ENCODE measurements around the gene MXD1.
"Not testable (repeated sequence)": the region's sequence is repeated elsewhere in the genome, so short reads cannot be mapped to it uniquely, and the experiment has no call there.

The MXD1 gene

GRCh38 chr2:69914950-69915945 is at the start of gene MXD1:
Gene MXD1, plus strand, starts transcription at chr2:69915109. Its CDS starts 222 bp downstream, at chr2:69915331.
- DNase-seq (ENCODE audit: low spot score): no peak

- DNase-seq (ENCODE audit: low spot score): no peak
Observed at GRCh38 chr2:69888451-69888850, 26.5 kb upstream of the MXD1 start.

- DNase-seq (ENCODE audit: low spot score): no peak
Observed at GRCh38 chr2:69889302-69889701, 25.6 kb upstream of the MXD1 start.

- DNase-seq (ENCODE audit: low spot score): no peak
Observed at GRCh38 chr2:69890881-69891280, 24.0 kb upstream of the MXD1 start.

- not testable (repeated sequence) for DNase-seq (ENCODE audit: low spot score)
Observed at GRCh38 chr2:69892838-69893424, 22.0 kb upstream of the MXD1 start.

GRCh38 chr2:69893684-69894551 is 21.0 kb upstream of the MXD1 start, which contains the start of gene SNRNP27:
Gene SNRNP27, plus strand, starts transcription at chr2:69893956. Its CDS starts 29 bp downstream, at chr2:69893985.
- peak; percentile 55 for DNase-seq (ENCODE audit: low spot score)

GRCh38 chr2:69894737-69895136 is 20.2 kb upstream of the MXD1 start:
- DNase-seq (ENCODE audit: low spot score): not testable (repeated sequence)

GRCh38 chr2:69902213-69902922 is 12.5 kb upstream of the MXD1 start:
- no peak for DNase-seq (ENCODE audit: low spot score)

GRCh38 chr2:69907216-69907615 is 7.7 kb upstream of the MXD1 start:
- no peak for DNase-seq (ENCODE audit: low spot score)

GRCh38 chr2:69911985-69912563 is 2.8 kb upstream of the MXD1 start:
- DNase-seq (ENCODE audit: low spot score): peak; percentile 59

GRCh38 chr2:69914164-69914949 is 552 bp upstream of the MXD1 start:
- peak; percentile 98 for DNase-seq (ENCODE audit: low spot score)

- no peak for DNase-seq (ENCODE audit: low spot score)
Observed at GRCh38 chr2:69916106-69916505, 1.2 kb downstream of the MXD1 start.

- DNase-seq (ENCODE audit: low spot score): no peak
Observed at GRCh38 chr2:69917852-69918251, 2.9 kb downstream of the MXD1 start.

- no peak for DNase-seq (ENCODE audit: low spot score)
Observed at GRCh38 chr2:69918401-69918800, 3.5 kb downstream of the MXD1 start.

- no peak for DNase-seq (ENCODE audit: low spot score)
Observed at GRCh38 chr2:69923116-69923515, 8.2 kb downstream of the MXD1 start.

GRCh38 chr2:69926849-69927515 is 12.1 kb downstream of the MXD1 start:
- DNase-seq (ENCODE audit: low spot score): no peak

GRCh38 chr2:69931832-69932595 is 17.1 kb downstream of the MXD1 start:
- DNase-seq (ENCODE audit: low spot score): no peak

GRCh38 chr2:69932596-69932922 is 17.6 kb downstream of the MXD1 start:
- no peak for DNase-seq (ENCODE audit: low spot score)

- DNase-seq (ENCODE audit: low spot score): no peak
Observed at GRCh38 chr2:69933254-69933828, 18.4 kb downstream of the MXD1 start.
